GM23248 (cell line): ENCODE data around the gene KIZ. TPM values are rescaled to one million over a fixed set of nuclear protein-coding genes. Genes with fewer than 3 reads are reported as not detected.
A peak's percentile ranks its signal among the peaks of the same experiment; 100 is the strongest.

ENCODE experiments used
- DNase-seq: peaks from one replicate; pipeline ENCODE4 v3.0.0-alpha.2; 2015
- H2AFZ ChIP-seq: fragments of 200-600 bp; sonication (generic); 2 replicates; pipeline ENCODE4 v1.6.1; 2016; ENCODE audit warnings: antibody characterized with exemption
- H3F3A ChIP-seq: fragments of 200-600 bp; sonication (generic); 2 replicates; pipeline ENCODE4 v1.6.1; 2016; ENCODE audit warnings: mild to moderate bottlenecking, antibody characterized with exemption, mixed run types; ENCODE audit not compliant: insufficient read depth
- H3K27ac ChIP-seq: fragments of 200-600 bp; sonication (generic); 2 replicates; pipeline ENCODE4 v1.5.1; 2016; ENCODE audit warnings: mild to moderate bottlenecking
- H3K27me3 ChIP-seq: fragments of 200-600 bp; sonication (generic); replicated peaks from 2 replicates; pipeline ENCODE4 v1.6.1; 2016; ENCODE audit warnings: mild to moderate bottlenecking; ENCODE audit not compliant: insufficient read depth
- H3K36me3 ChIP-seq: fragments of 200-600 bp; sonication (generic); 2 replicates; pipeline ENCODE4 v1.6.1; 2016; ENCODE audit warnings: low read depth, mild to moderate bottlenecking
- H3K4me1 ChIP-seq: fragments of 200-600 bp; sonication (generic); 2 replicates; pipeline ENCODE4 v1.6.1; 2016; ENCODE audit warnings: mild to moderate bottlenecking; ENCODE audit not compliant: insufficient read depth
- H3K4me2 ChIP-seq: fragments of 200-600 bp; sonication (generic); one replicate; pipeline ENCODE4 v1.6.1; 2016; ENCODE audit warnings: mild to moderate bottlenecking; ENCODE audit not compliant: unreplicated experiment
- H3K4me3 ChIP-seq: fragments of 200-600 bp; sonication (generic); 2 replicates; pipeline ENCODE4 v1.5.1; 2016; ENCODE audit warnings: mild to moderate bottlenecking
- H3K79me2 ChIP-seq: fragments of 200-600 bp; sonication (generic); 2 replicates; pipeline ENCODE4 v1.6.1; 2016; ENCODE audit warnings: mild to moderate bottlenecking; ENCODE audit not compliant: insufficient read depth
- H3K9ac ChIP-seq: fragments of 200-600 bp; sonication (generic); 2 replicates; pipeline ENCODE4 v1.6.1; 2016; ENCODE audit warnings: mild to moderate bottlenecking
- H3K9me2 ChIP-seq: fragments of 200-600 bp; sonication (generic); 2 replicates; pipeline ENCODE4 v1.6.1; 2016; ENCODE audit warnings: mixed run types, mild to moderate bottlenecking, moderate library complexity; ENCODE audit not compliant: insufficient read depth
- H3K9me3 ChIP-seq: fragments of 200-600 bp; sonication (generic); one replicate; pipeline ENCODE4 v1.6.1; 2017; ENCODE audit warnings: low read depth
- H4K20me1 ChIP-seq: fragments of 200-600 bp; sonication (generic); 2 replicates; pipeline ENCODE4 v1.6.0; 2016; ENCODE audit not compliant: insufficient read depth
- EZH2 ChIP-seq: fragments of 200-600 bp; sonication (generic); IDR thresholded peaks from 2 replicates; pipeline ENCODE4 v1.6.1; 2018; ENCODE audit warnings: antibody characterized with exemption, mild to moderate bottlenecking; ENCODE audit not compliant: insufficient read depth, poor library complexity, severe bottlenecking
- EZH2phosphoT487 ChIP-seq: fragments of 200-600 bp; sonication (generic); IDR thresholded peaks from 2 replicates; pipeline ENCODE4 v1.6.1; 2018; ENCODE audit warnings: antibody characterized with exemption, moderate library complexity, mild to moderate bottlenecking, low read depth; ENCODE audit not compliant: insufficient read depth
- WGBS, 2 experiments: methylation state at CpG; one replicate each; pipeline ENCODE4 v1.1.6; 2015 to 2017; ENCODE audit warnings: low lambda C conversion rate in 2 of 2, low coverage in 1 of 2; ENCODE audit errors: missing lambda C conversion rate in 2 of 2; 5-methylcytosine and 5-hydroxymethylcytosine counted together
- in situ Hi-C: fragments of 300-500 bp; cut with MboI; formaldehyde crosslinking; loops from 2 replicates; pipeline ENCODE4 v1.15.0; 2020
- polyA plus RNA-seq: library from polyadenylated mRNA; unstranded; fragments of >200 nt; fragmentation: Nextera tagmentation; extraction: Ambion mirVana; gene quantifications from 2 replicates; pipeline ENCODE4 v1.2.1, GENCODE V29; 2016
- total RNA-seq: library from RNA; depleted of rRNA; stranded (reverse); fragments of >200 nt; shearing (Covaris generic); gene quantifications from 2 replicates; pipeline ENCODE4 v1.2.3, GENCODE V29; 2014

Gene KIZ
- total and polyA plus RNA-seq, 2 experiments from 2014 or later = 15.4 to 24.5 TPM

DNA sequence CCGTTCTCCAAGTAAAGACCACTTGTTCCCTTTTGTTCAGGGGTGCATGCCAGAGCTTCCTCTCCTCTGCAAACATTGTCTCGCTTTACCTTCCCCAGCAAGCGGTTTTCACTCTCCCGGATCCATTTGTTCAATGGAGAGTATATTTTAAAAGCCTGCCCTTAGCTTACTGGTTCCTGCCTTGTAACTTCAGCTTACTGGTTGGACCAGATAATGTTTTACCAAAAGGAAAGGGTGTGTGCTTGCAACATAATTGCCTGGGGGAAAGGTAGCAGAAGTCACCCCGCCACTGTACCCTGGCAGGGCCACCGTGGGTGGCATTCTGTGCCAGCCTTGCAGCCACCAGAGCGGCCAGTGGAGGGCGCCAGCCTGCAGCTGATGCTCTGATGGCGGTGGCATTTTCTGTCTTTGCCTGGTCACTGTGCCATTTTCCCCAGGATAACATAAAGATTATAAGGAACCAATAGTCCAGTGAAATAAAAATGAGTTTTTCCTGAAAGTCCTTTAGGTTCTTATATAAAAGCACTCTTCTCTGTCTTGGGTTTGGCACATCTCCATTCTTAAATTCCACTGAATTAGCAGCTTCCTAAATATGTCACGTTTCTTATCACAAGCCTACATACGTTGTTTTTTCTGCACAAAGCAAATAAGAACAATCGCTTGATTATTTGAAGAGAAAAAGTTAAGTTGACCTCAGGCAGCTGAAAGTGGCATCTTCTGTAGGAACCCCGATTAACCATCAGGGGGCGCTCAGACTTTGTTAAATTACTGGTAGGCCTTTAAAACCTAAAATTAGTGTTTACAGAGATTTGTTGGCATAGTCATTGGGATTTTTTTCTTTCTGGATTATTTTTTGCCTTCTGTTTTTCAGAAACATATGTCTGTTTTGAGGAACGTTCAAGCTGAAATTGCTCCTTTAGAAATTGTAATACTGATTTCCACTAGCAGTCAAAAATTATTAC, 109.9 kb downstream of the KIZ start:
- WGBS, 2 experiments = 19 to 21% methylated on average over 15 of the region's 15 CpGs
- in situ Hi-C loops = loop anchor here (10.0 to 25.0 kb wide), 2 partner anchors 269 to 373 kb away; no protein-coding TSS in a partner anchor

GRCh38 chr20:21237956-21238799, 112.3 kb downstream of the KIZ start:
- no peak overlapping the region for H3K4me3 ChIP-seq
- H3K9me2 ChIP-seq = no peaks in the 10 kb centered on the region
- no peaks in the 10 kb centered on the region for H3K27me3 ChIP-seq
- DNase-seq = peak; percentile 33
- no peaks in the 10 kb centered on the region for H4K20me1 ChIP-seq
- no peak overlapping the region for H3K27ac ChIP-seq
- H3K4me2 ChIP-seq = no peak overlapping the region
- TF ChIP-seq EZH2 (no peak), EZH2phosphoT487 (no peak)
- in situ Hi-C loops = loop anchor here (10.0 to 25.0 kb wide), 2 partner anchors 267 to 376 kb away; no protein-coding TSS in a partner anchor
- no peaks in the 10 kb centered on the region for H3K4me1 ChIP-seq
- H3F3A ChIP-seq = no peaks in the 10 kb centered on the region
- no peak overlapping the region for H2AFZ ChIP-seq
- no peaks in the 10 kb centered on the region for H3K36me3 ChIP-seq
- WGBS, 2 experiments = 81 to 88% methylated on average over 6 to 10 of the region's 10 CpGs
- H3K9me3 ChIP-seq = no peaks in the 10 kb centered on the region
- no peaks in the 10 kb centered on the region for H3K79me2 ChIP-seq
- H3K9ac ChIP-seq = no peak overlapping the region

More for the DNA sequence above, 109.9 kb downstream of the KIZ start:
- H2AFZ ChIP-seq = no peak overlapping the region
- no peaks in the 10 kb centered on the region for H3K9me2 ChIP-seq
- H3K4me1 ChIP-seq = no peaks in the 10 kb centered on the region
- H3K36me3 ChIP-seq = no peaks in the 10 kb centered on the region
- no peak for TF ChIP-seq EZH2
- H3K9me3 ChIP-seq = no peaks in the 10 kb centered on the region
- H3K79me2 ChIP-seq = no peaks in the 10 kb centered on the region
- H4K20me1 ChIP-seq = no peaks in the 10 kb centered on the region
- H3F3A ChIP-seq = no peaks in the 10 kb centered on the region
- H3K27ac ChIP-seq = no peak overlapping the region
- H3K4me3 ChIP-seq = no peak overlapping the region
- H3K4me2 ChIP-seq = peak overlapping the region; percentile 6
- DNase-seq = peak; percentile 73
- H3K9ac ChIP-seq = no peak overlapping the region
- no peaks in the 10 kb centered on the region for H3K27me3 ChIP-seq

DNA sequence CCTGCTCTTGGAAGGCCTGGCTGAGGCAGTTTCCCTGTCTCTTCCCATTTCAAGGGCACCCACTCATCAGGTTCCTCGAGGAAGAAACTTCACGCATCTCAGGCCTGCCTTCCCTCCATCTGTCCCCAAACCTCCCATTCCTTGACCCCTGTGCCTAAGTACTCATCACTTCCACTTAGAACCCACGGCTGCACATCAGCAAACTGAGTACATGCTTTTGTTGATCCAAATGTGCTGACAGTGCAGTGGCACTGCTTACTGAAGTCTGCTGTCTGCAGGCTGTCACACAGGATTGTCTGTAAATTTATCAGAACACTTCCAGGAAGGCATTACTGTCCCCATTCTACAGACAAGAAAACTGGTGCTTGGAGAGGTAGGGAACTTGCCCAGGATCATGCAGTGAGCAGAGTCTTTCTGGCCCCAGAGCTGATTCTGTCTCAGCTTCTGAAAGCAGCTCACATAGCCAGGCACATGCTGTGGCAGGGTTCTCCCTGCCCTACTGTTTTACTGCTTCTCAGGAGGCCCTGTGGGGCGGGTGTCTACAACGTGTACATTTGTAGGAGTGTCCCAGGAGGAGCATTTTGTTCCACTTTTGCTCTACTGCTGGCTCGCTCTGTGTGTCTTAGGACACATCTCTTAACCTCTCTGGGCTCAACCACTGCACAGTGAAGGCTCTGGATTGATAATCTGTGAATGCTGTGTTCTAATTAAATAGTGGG, 113.1 kb downstream of the KIZ start:
- 66 to 69% methylated on average over 6 of the region's 6 CpGs for WGBS, 2 experiments
- in situ Hi-C loops = loop anchor here (10.0 to 25.0 kb wide), 2 partner anchors 266 to 377 kb away; no protein-coding TSS in a partner anchor
- no peak overlapping the region for H3K4me2 ChIP-seq

DNA sequence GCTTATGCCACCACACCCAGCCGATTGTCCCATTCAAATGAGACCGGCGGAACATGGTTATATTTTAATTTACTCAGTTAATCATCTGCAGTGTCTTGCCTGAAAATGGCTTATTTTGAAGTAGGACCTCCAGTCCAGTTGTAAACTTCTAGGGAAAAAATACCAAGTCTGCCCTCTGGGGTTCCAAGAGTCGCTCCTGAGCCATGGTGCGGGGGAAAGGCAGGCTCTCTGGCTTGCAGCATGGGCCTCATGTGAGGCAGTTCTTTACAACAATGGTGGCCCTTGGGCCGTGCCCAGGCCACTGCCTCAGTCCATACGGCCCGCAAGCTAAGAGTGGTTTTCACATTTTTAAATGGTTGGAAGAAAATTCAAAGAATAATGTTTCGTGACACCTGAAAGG, 114.5 kb downstream of the KIZ start:
- Histone ChIP-seq H3K9ac (no peak overlapping the region), H4K20me1 (no peaks in the 10 kb centered on the region), H3K4me1 (no peaks in the 10 kb centered on the region), H3K9me3 (no peaks in the 10 kb centered on the region), H3K4me2 (no peak overlapping the region), H3K4me3 (no peak overlapping the region), H2AFZ (no peak overlapping the region), H3F3A (no peaks in the 10 kb centered on the region), H3K36me3 (no peaks in the 10 kb centered on the region), H3K9me2 (no peaks in the 10 kb centered on the region), H3K27ac (no peak overlapping the region), H3K27me3 (no peaks in the 10 kb centered on the region), H3K79me2 (no peaks in the 10 kb centered on the region)
- 88 to 93% methylated on average over 9 of the region's 9 CpGs for WGBS, 2 experiments
- TF ChIP-seq EZH2 = no peak
- no peak for TF ChIP-seq EZH2phosphoT487
- DNase-seq = no peak
- in situ Hi-C loops = loop anchor here (25.0 kb wide), 1 partner anchor 378 kb away; no protein-coding TSS in a partner anchor

More for the DNA sequence above, 113.1 kb downstream of the KIZ start:
- H3K27ac ChIP-seq = no peak overlapping the region
- no peaks in the 10 kb centered on the region for H4K20me1 ChIP-seq
- no peaks in the 10 kb centered on the region for H3K36me3 ChIP-seq
- H3K9ac ChIP-seq = no peak overlapping the region
- TF ChIP-seq EZH2phosphoT487 (no peak), EZH2 (no peak)
- no peaks in the 10 kb centered on the region for H3K9me3 ChIP-seq
- no peaks in the 10 kb centered on the region for H3K9me2 ChIP-seq
- no peaks in the 10 kb centered on the region for H3K4me1 ChIP-seq
- no peak overlapping the region for H3K4me3 ChIP-seq
- H2AFZ ChIP-seq = no peak overlapping the region
- no peaks in the 10 kb centered on the region for H3K79me2 ChIP-seq
- no peaks in the 10 kb centered on the region for H3F3A ChIP-seq
- H3K27me3 ChIP-seq = no peaks in the 10 kb centered on the region
- no peak for DNase-seq
